Lower leg skin (tissue), 3 donors: ENCODE data around the gene PALLD.

ENCODE experiments used
- CTCF ChIP-seq, 3 donors: fragments of 450-650 bp; IDR thresholded peaks; one replicate each; pipeline ENCODE4 v1.5.1; 2016; ENCODE audit warnings: antibody characterized with exemption in 3 of 3, mild to moderate bottlenecking in 3 of 3, moderate library complexity in 2 of 3
- POLR2A ChIP-seq, 2 donors: fragments of 450-650 bp; IDR thresholded peaks; one replicate each; pipeline ENCODE4 v1.6.1; 2016 to 2017; ENCODE audit warnings: antibody characterized with exemption in 2 of 2, mild to moderate bottlenecking in 1 of 2, moderate library complexity in 1 of 2

GRCh38 chr4:168451331-168451730, 45.5 kb upstream of the PALLD start:
- TF ChIP-seq CTCF (IDR thresholded peaks at IDR 0.05) = no peak
- no peak for TF ChIP-seq POLR2A (IDR thresholded peaks at IDR 0.05)
